Stimulated activated CD4-positive, alpha-beta T cell treated with anti-CD3 and anti-CD28 coated beads, Interleukin-12 subunit alpha, Interleukin-12 subunit beta, amount 100 ng/mL, for 4 hours (primary cell): ENCODE measurements around the gene CPN2.

Experiments used
- DNase-seq: peaks from one replicate; pipeline ENCODE4 v3.0.0-alpha.2; 2020

CPN2 gene

GRCh38 chr3:194379651-194380050 is 28.5 kb upstream of the CPN2 start:
- DNase-seq = no peak

DNA sequence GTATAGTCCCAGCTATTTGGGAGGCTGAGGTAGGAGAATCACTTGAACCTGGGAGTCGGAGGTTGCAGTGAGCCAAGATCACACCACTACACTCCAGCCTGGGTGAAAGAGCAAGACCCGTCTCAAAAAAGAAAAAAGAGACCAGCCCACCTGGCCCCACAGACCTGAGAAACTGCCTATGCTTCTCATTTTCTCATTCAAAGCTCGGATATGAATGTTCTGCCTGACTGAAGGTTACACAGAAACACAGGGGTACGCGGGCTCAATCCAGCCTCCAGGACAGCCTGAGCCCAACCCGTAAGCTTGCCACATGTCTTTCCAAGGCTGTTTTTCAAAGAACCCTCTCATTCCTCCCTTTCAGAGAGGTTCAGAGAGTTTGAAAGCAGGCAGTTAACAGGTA is 28.1 kb upstream of the CPN2 start:
- DNase-seq = no peak

DNA sequence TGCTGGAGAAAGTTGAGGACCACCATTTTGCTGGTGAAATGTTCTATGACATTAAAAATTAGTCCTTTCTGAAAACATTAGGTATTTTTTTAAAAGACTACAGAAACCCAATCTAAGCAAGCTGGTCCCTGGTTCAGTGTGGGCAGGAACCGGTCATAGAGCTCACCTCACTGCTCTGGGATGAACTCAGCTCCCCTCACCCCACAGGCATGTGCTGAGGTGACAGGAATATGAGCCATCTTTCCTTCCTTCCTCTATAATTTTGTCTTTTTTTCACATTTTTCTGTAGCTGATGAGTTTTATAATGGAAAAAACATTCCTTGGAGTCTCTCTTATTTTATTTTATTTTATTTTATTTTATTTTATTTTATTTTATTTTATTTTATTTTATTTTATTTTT is 26.6 kb upstream of the CPN2 start:
- no peak for DNase-seq

DNA sequence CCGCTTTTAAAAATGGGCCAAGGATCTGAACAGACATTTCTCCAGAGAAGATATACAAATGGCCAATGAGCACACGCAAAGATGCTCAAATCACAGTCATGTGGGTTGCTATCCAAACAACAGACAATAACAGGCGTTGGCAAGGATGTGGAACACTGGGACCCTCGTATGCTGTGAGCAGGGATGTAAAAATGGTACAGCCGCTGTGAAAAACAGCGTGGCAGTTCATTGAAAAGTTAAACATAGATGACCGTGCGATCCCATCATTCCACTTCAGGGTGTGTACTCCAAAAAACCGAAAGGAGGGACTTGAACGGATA is 25.1 kb upstream of the CPN2 start:
- no peak for DNase-seq

- DNase-seq = no peak
Measured at GRCh38 chr3:194375473-194376240, 24.5 kb upstream of the CPN2 start.

GRCh38 chr3:194374935-194375334 is 23.8 kb upstream of the CPN2 start:
- no peak for DNase-seq

GRCh38 chr3:194373899-194374298 is 22.8 kb upstream of the CPN2 start:
- no peak for DNase-seq

- DNase-seq = no peak
Measured at GRCh38 chr3:194373028-194373427, 21.9 kb upstream of the CPN2 start.

DNA sequence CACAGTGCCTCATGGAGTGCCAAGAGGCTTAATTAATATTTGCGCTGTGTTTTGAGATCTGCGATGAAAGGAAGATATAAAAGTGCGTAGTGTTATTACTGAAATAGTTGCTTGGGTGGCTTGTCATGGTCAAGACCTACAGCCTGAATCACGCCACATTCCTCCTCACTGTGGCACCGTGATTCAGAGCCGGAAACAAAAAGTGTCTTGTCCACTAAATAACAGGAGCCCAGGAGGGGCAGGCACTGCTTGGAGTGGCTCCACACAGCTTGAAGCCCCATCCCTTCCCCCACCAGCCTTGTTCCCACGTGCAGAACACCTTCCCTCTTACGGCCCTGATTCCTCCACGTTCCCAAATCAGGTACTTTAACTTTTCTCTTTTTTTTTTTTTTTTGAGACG is 19.6 kb upstream of the CPN2 start:
- no peak for DNase-seq

DNA sequence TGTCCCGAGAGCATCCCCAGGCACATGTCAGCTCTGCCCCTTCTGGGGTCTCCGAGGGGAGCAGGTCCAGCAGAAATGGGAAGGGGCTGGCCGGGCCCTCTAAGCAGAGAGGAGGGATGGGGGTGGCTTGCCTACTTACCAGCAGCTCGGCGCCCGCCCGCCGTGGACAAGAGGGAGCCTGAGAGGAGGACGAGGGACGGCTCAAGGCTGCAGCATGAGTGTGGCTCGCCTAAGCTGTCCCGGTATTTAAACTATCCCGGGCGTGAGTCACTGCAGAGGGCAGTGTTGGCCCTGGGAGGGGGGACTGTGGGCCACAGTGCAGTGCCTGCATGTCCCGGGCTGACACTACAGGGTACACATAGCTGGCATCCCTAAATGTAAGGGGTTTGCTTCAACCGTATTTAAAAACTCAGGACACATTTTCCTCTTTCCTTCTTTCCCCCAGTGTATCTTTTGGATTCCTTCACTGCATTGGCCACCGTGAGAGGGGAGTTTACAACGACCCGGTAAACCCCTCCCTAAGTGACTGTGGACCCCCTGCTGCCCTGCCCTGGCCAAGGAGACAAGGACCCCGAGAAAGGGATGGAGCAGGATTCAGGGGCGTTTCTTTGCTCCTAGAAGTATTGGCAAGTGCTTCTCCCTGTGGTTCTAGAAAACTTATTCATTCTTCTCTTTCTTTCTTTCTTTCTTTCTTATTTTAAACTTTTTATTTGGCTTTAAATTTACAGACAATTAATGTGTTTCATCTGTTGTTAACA is 18.6 kb upstream of the CPN2 start, which contains the start of gene LRRC15:
TSS of gene LRRC15 (minus strand) at position 222 of the 758 bp plus-strand sequence. CDS start 8,700 bp downstream, outside the sequence.
- DNase-seq = no peak

DNA sequence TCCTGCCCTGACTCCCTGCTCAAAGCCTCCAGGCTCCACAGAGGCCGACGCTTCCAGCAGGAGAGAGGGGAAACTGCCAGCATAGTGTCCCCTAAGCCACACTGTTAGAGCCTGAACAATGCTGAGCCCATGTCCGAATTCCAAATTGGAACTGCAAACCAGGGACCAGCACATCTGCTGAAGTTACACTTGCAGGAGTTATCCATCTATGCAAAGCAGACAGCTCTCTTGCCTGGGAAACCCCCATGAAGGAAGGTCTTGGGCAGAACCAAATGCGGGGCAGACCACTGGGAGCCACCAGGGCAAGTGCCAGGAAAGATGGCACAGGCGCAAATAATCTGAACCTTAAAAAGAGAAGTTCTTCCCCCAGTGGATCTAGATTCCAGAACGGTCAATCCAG is 17.8 kb upstream of the CPN2 start:
- no peak for DNase-seq

DNA sequence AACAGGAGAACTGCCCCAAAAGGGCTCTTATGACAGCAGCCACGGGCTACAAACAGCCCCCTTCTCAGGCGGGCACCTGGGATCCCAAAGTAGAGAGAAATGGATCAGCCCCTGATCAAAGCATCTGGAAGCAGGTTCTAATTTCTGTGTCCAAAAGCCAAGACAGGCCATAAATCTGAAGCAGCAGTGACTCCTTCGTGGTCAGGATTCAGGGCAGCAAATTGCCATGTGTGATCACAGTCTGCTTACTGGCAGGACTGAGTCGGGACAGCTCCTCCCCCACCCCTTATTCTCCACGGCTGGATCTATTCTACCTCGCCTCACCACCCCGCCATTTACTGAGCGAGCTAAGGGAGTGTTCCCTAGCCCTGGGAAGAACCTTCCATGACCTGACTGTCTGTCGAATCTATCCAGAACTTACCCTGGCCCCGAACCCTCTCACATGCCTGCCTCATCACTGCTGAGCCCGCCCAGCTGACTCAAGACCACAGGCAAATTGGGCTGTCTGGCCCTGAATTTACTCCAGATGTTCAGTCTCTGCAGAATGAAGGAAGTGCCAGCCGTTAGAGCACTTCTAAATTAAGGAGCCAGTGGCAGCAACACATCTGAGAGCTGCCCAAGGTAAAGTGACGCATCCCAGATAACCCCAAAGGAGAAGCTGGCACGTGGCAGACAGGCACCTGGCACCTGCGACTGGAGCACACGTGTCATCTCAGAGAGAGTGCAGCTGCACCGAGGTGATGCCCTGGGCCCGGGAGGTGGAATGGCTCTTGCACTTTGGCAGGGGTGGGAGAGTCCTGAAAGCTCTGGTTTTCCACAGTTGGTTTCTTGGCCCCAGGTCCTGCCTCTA is 17.1 kb upstream of the CPN2 start:
- no peak for DNase-seq

DNA sequence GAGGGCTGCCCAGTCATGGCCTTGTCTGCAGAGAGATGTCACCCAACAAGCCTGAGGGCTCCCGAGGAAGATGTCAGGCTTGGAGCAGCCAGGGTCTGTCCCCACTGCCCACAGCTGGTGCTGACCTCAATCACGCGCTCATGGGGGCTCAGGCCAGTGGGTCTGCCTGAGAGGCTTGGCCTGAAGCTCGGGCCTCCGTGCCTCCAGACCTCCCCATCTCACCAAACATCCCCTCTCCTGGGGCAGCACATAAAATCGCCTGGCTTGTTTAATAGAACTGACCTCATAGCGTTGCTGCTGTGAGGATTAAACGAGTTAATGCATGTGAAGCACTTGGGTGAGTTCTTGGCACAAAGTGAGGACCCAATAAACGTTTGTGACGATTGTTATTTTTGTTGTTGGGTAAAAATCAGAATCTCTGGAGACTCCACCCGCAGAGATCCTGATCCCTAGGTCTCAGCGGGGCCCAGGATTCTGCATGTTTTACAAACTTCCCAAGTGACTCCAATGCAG is 14.9 kb upstream of the CPN2 start:
- no peak for DNase-seq

DNA sequence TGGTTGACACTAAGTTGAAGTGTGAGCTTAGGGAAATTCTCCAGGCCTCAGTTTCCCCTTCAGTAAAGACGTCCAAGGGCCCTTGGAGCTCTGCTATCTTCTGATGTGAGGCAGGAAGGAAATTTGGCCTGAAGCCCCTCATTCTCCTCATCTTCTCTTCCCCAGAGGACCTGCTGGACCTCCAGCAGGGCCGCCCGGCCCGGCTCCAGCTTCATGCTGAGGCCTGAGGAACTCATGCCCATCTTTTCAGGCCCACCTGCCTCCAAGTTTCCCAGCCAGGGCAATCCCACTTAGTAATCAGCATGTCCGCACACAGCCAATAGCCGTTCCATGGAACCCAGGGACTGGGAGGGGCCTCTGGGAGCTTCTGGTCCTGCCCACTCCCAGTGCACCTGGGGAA is 14.4 kb upstream of the CPN2 start:
- DNase-seq = no peak

- no peak for DNase-seq
Measured at GRCh38 chr3:194364652-194365434, 13.7 kb upstream of the CPN2 start.

- DNase-seq = no peak
Measured at GRCh38 chr3:194364314-194364651, 13.2 kb upstream of the CPN2 start.

GRCh38 chr3:194360568-194360967 is 9.4 kb upstream of the CPN2 start:
- DNase-seq = no peak

- DNase-seq = no peak
Measured at GRCh38 chr3:194357681-194358080, 6.6 kb upstream of the CPN2 start.

DNA sequence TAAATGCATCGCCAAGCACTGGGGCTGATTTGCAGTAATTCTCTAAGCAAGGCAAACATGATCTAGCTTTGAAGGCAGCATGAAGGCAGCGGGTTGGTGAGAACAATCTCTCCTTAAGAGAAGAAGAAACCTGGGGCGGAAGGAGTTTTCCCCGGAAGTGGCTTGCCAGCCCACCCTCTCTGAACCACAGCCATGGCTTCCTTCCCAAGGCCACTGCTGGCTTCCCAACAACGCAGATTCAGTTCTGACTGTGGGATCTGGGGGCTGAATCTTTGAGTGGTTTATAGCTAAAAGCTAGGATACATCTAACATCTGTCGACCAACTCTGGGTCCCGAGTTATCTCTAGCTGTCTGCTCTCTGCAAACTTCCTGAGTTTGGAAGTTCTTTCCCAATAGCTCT is 4.3 kb upstream of the CPN2 start:
- DNase-seq = no peak

GRCh38 chr3:194354315-194354714 is 3.2 kb upstream of the CPN2 start:
- DNase-seq = no peak

GRCh38 chr3:194352667-194353246 is 1.6 kb upstream of the CPN2 start:
- DNase-seq = no peak

DNA sequence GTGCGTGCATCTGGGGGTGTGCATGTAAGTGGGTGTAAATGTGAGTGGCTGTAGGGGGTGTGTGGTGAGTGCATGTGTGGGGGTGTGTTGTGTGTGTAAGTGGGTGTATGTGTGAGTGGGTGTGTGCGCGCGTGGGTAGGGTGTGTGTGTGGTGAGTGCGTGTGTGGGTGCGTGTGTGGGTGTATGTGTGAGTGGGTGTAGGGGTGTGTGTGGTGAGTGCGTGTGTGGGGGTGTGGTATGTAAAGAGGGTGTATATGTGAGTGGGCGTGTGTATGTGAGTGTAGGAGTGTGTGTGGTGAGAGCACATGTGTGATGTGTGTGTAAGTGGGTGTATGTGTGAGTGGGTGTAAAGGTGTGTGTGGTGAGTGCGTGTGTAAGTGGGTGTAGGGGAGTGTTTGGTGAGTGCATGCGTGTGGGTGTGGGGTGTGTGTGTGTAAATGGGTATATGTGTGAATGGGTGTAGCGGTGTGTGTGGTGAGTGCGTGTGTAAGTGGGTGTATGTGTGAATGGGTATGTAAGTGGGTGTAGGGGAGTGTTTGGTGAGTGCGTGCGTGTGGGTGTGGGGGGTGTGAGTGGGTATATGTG is 916 bp upstream of the CPN2 start:
- DNase-seq = no peak
